Tongue (tissue), 2 donors: Measurements from ENCODE around the gene PPM1K. TPM values are rescaled to one million over a fixed set of nuclear protein-coding genes. Genes with fewer than 3 reads are reported as not detected.
"Not testable (repeated sequence)": the region's sequence is repeated elsewhere in the genome, so short reads cannot be mapped to it uniquely, and the experiment has no call there.

Source experiments
- DNase-seq: peaks from one replicate; pipeline ENCODE4 v3.0.0-alpha.2; 2015
- total RNA-seq: library from RNA; depleted of rRNA; stranded (reverse); fragments of >200 nt; gene quantifications from one replicate; pipeline ENCODE4 v1.2.3, GENCODE V29; 2014

The PPM1K gene
- 46.5 TPM for total RNA-seq

GRCh38 chr4:88284439-88285234 is at the start of gene PPM1K:
PPM1K (minus strand) TSS chr4:88284561; CDS start chr4:88278583, 5,978 bp downstream.
- peak; percentile 99 for DNase-seq

- DNase-seq = no peak
Observed at GRCh38 chr4:88333741-88334405, 49.5 kb upstream of the PPM1K start.

DNA sequence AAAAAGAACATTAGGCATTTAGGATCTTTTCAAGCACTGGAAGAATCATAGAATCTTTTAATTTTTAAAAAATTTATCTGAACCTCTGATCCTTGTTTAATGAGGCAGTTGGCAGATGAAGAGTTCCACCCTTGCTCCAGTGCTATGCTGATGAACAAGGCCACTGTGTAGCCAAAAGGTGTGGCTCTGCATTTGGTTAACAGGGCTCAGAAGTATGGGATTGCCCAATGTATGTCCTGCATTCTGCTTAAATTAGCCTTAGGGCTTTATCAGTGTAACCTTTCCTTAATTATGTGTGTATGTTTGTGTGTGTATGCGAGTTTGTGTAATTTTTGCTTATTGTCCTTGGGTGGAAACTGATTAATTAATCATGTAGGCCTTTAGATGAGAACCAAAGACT is 43.3 kb upstream of the PPM1K start:
- no peak for DNase-seq

DNA sequence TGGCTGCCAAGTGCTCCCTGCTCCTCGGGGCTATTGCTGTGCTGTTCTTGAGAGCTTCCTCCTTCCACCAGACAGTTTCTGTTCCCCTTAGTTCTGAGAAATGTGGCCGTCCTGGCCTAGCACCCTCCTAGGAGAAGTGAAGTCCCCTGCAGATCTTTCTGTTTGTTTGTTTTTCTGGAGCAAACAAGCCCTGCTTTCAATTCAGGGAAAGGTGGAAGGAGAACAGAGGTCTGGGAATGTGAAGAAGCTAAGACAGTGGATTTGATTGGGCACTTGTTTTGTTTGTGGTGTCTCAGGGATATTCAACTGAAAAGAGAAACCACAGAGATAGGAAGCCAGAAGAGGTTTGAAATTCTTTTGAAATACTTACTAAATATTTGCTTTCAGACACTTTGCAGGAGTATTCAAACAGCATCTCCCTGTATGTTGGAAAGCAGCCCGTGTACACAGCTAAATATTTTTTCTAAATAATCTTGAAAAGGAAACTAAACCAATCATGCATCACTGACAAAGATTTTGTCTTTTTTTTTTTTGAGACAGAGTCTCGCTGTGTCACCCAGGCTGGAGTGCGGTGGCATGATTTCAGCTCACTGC is 36.5 kb upstream of the PPM1K start:
- no peak for DNase-seq

GRCh38 chr4:88320224-88320779 is 35.9 kb upstream of the PPM1K start:
- DNase-seq = no peak

DNA sequence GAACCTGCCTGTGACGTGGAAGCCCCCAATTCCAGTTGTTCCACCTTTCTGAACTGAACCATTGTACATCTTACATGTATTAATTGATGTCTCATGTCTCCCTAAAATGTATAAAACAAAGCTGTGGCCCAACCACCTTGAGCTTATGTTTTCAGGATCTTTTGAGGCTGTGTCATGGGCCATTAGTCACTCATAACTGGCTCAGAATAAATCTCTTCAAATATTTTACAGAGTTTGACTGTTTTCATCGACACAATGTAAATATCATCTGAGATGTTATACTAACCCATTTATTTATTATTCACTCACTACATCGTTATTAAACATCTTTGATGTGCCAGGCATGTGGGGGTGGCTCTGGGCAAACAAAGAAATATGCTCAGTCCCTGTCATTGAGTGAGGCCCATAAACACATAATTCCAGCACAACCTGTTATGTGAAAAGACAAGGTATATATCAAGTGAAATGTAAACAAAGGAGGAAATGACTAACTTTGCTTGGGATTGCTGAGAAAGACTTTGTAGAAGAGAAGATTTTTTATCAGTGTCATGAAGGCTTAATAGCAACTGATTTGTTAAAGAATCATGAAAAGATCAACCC is 34.5 kb upstream of the PPM1K start:
- no peak for DNase-seq

GRCh38 chr4:88315460-88316017 is 31.2 kb upstream of the PPM1K start:
- no peak for DNase-seq

DNA sequence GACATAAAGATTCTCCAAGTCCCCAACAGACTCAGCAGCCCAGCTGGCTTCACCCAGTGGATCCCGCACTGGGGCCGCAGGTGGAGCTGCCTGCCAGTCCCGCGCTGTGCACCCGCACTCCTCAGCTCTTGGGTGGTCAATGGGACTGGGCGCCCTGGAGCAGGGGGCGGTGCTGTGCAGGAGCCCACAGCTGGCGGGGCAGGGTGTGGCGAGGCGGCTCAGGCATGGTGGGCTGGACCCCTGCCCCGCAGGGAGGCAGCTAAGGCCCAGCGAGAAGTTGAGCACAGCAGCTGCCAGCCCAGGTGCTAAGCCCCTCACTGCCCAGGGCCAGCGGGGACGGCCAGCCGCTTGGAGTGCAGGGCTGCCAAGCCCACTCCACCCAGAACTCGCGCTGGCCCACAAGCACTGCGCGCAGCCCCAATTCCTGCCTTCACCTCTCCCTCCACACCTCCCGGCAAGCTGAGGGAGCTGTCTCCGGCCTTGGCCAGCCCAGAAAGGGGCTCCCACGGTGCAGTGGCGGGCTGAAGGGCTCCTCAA is 28.8 kb upstream of the PPM1K start:
- DNase-seq = not testable (repeated sequence)

DNA sequence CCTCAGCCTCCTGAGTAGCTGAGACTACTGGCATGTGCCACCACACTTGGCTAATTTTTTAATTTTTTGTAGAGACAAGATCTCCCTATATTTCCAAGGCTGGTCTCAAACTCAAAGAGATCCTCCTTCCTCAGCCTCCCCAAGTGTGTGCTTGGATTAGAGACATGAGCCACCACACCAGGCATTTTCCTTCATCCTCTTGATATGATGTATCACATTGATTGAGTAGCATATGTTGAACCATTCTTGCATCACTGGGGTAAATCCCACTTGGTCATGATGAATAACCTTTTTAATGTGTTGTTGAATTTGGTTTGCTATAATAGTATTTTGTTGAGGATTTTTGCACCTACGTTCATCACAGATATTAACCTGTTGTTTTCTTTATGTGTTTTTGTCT is 24.2 kb upstream of the PPM1K start:
- no peak for DNase-seq

GRCh38 chr4:88297725-88298454 is 13.5 kb upstream of the PPM1K start:
- no peak for DNase-seq

DNA sequence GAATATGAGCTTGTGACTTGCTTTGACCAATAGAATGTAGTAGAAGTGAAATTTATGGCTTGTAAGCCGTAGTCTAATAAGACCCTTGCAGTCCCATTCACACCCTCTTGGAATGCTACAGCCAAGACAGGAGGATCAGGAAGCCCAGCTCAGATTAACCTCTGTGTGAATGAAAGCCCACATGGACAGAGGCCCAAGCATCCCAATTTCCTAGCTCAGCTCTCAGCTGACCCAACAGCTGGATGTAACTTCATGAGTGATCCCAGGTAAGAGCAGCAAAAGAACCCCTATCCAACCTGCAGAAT is 12.8 kb upstream of the PPM1K start:
- no peak for DNase-seq

DNA sequence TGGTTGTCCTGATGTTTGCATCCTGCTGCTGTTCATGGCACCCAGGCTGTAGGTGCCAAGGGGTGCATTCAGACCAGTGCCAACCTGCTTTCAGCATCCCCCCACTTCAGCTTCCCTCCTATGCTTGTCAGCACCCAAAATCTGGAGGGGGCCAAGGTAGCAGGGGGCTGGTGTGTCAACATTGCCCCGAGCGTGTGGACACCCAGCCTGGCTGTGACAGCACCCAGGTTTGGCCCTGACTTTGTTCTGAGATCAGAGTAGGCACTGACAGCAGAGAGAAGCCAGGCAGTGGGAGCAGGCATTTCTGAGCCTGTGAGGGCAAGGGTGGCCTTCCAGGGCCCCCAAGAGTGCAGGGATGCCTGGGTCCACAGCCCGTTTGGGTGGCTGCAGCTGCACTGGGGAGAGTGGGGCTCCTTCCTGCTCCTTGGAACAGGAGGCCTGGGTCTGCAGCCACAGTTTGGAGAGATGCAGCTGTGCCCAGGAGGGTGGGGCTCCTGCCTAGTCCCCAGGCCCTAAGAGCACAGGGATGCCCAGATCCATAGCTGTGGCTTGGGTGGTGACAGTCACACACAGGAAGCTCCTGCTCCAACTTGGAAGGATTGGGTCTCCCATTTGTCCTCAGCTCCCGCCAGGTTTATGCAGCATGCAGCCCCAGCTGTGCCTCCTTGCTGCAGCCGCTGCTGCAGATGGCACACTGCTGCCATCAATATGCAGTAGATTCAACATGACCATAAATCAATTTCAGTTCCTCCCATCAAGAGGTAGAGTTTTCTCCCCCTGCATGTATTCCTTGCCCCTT is 12.3 kb upstream of the PPM1K start:
- DNase-seq = no peak

GRCh38 chr4:88295656-88296055 is 11.3 kb upstream of the PPM1K start:
- DNase-seq = no peak

DNA sequence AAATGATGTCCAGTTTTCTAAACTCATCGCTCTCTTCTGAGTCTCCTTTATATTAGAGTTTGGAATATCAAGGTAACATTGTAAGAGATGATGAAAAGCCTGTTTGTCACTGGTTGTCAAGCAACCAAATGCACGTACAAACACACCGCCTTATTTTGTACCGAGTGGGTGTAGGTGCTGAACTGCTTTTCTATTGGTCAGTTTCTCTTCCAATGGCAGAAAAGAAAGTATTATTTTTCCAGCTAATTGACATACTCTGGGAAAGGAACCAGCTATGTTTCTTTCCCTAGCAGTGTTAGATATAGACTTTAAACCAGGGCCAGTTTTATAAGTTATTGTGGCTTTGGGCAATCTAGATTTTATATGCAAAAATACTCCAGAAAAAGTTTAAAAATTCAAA is 6.6 kb upstream of the PPM1K start:
- DNase-seq = peak; percentile 70

DNA sequence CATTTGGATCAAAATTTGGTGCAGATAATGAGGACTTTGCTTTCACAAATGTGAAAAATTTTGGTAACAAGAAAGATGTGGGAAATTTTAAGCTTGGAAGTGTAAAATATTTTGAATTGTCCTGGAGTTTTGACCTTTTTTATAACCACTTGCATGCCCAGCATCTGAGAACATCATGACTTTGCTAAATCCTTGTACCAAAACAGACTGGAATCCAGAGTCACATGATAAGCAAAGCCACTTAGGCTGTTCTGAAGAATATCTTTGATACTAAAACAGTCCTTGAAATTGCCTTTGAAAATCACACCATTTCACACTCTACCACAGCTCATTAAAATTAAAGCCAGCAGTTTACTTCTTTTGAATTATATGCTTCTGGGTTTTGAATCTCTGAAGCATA is 2.5 kb upstream of the PPM1K start:
- DNase-seq = no peak

DNA sequence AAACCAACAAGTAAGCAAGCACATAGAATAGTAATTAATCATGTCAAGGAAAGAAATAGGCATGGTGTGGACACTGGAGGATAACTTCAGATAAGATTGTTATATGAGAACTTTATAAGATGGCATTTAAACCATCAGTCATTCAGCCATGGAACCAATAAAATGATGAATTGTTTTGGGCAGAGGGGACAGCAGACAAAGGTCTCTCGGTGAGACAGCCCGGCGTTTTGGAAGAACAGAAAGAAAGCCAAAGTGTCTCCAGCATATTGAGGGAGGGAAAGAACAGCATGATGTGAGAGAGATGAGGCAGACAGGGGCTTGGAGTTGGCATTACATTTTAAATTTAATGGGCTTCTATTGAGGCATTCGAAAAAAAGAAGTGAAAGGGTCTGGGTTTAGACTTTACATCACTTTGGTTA is 883 bp upstream of the PPM1K start:
- DNase-seq = no peak

DNA sequence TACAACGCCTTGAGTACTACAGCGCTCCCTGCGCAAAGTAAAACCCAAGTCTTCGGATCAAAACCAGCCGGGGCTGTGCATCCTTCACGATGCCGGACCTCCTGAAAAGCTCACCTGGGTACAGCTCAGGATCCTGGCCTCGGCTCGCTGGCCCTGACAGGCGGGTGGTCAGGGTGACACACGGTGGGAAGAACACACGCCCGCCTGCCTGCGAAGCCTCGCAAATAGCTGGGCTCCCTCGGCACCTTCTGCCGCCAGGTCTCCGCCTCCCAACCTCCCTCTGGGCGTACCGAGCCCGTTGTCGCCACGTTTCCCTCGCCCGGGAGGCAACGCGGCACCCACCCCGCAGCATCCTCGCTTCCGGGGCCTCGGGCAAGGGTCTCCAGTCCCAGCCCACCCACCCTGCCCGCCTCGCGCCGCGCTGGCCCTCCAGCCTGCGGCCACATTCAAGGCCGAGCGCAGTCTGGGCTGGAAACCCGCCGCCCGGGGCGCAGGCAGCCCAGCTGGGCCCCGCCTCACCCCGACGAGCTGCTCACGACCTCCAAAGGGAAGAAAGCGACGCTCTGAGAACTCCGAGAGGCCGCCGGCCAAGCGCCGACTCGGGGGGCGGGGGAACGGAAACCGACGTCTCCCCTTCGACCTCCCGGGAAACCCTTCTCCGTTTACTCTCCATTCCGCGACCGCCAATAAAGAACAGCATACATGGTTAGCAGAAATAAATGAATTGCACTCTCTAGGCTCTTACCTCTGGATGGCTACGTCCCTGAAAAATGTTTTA is 511 bp downstream of the PPM1K start:
- DNase-seq = peak; percentile 86

- DNase-seq = no peak
Observed at GRCh38 chr4:88280228-88280795, 4.0 kb downstream of the PPM1K start.

GRCh38 chr4:88277711-88278225 is 6.6 kb downstream of the PPM1K start:
- DNase-seq = no peak
